ENCODE results near the gene SDHB.

DNA sequence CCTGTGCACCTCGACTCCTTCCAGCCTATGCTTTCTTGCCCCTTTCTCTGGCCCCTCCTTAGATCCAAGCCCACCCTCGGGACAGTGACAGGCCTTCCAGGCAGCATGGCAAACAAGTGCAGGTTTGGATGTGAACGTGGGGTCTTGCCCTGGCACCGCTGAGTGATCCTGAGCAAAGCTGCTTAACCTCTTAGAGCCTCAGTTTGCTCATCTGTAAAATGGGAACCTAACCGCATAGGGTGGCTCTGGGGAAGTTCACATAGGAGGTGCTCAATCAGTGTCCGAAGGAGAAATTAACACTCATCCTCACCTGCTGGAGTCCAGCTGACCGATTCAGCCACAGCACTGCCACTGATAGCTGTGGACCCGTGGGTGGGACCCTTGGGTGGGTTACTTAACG is 80.6 kb downstream of the SDHB start:
- TF ChIP-seq, protein P1, sequence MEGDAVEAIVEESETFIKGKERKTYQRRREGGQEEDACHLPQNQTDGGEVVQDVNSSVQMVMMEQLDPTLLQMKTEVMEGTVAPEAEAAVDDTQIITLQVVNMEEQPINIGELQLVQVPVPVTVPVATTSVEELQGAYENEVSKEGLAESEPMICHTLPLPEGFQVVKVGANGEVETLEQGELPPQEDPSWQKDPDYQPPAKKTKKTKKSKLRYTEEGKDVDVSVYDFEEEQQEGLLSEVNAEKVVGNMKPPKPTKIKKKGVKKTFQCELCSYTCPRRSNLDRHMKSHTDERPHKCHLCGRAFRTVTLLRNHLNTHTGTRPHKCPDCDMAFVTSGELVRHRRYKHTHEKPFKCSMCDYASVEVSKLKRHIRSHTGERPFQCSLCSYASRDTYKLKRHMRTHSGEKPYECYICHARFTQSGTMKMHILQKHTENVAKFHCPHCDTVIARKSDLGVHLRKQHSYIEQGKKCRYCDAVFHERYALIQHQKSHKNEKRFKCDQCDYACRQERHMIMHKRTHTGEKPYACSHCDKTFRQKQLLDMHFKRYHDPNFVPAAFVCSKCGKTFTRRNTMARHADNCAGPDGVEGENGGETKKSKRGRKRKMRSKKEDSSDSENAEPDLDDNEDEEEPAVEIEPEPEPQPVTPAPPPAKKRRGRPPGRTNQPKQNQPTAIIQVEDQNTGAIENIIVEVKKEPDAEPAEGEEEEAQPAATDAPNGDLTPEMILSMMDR (IDR thresholded peaks at IDR 0.05), result no peak
- TF ChIP-seq EZH2 (IDR thresholded peaks at IDR 0.05; ENCODE audit: borderline replicate concordance, insufficient read depth, low read depth, low read length, poor library complexity, severe bottlenecking), result no peak

Data from B cell (primary cell).